Mesenchymal stem cell (in vitro differentiated cells and primary cell): ENCODE data around the gene GABRG3.
A peak's percentile ranks its signal among the peaks of the same experiment; 100 is the strongest.

ENCODE experiments used
- DNase-seq: peaks from one replicate; pipeline ENCODE4 v3.0.0-alpha.2; 2013
- H2AFZ ChIP-seq: one replicate; pipeline ENCODE4 v1.6.1; 2013; ENCODE audit warnings: low read depth, mild to moderate bottlenecking, control low read depth, inconsistent platforms, low read length, moderate library complexity
- H2AK5ac ChIP-seq: 2 replicates; pipeline ENCODE4 v1.6.1; 2013; ENCODE audit warnings: low read length, moderate library complexity, mild to moderate bottlenecking, inconsistent platforms; ENCODE audit not compliant: severe bottlenecking
- H2BK120ac ChIP-seq: one replicate; pipeline ENCODE4 v1.6.1; 2013; ENCODE audit warnings: low read depth, mild to moderate bottlenecking, inconsistent platforms, low read length, moderate library complexity
- H2BK12ac ChIP-seq, 2 experiments: one replicate each; pipeline ENCODE4 v1.6.1; 2013; ENCODE audit warnings: inconsistent platforms in 2 of 2, low read length in 2 of 2, mild to moderate bottlenecking in 2 of 2, moderate library complexity in 2 of 2, control low read depth in 1 of 2
- H2BK15ac ChIP-seq: one replicate; pipeline ENCODE4 v1.6.1; 2013; ENCODE audit warnings: mild to moderate bottlenecking, low read depth, inconsistent platforms; ENCODE audit not compliant: poor library complexity, severe bottlenecking
- H2BK5ac ChIP-seq: 2 replicates; pipeline ENCODE4 v1.6.1; 2013; ENCODE audit warnings: low read depth, mild to moderate bottlenecking, low read length, control low read depth, inconsistent platforms; ENCODE audit not compliant: poor library complexity, severe bottlenecking
- H3K14ac ChIP-seq, 2 experiments: one replicate each; pipeline ENCODE4 v1.6.1; 2013; ENCODE audit warnings: inconsistent platforms in 2 of 2, low read length in 2 of 2, control low read depth in 1 of 2, mild to moderate bottlenecking in 1 of 2, moderate library complexity in 1 of 2
- H3K18ac ChIP-seq, 2 experiments: one replicate each; pipeline ENCODE4 v1.6.1; 2013; ENCODE audit warnings: inconsistent platforms in 2 of 2, low read length in 2 of 2, control low read depth in 1 of 2, low read depth in 1 of 2, mild to moderate bottlenecking in 1 of 2
- H3K23ac ChIP-seq, 2 experiments: one replicate each; pipeline ENCODE4 v1.6.1; 2013; ENCODE audit warnings: inconsistent platforms in 2 of 2, low read length in 2 of 2, mild to moderate bottlenecking in 2 of 2, moderate library complexity in 2 of 2, control low read depth in 1 of 2
- H3K27ac ChIP-seq: 2 replicates; pipeline ENCODE4 v1.5.1; 2013; ENCODE audit warnings: mild to moderate bottlenecking, moderate library complexity, low read length, control low read depth, inconsistent platforms; ENCODE audit not compliant: poor library complexity, severe bottlenecking
- H3K27me3 ChIP-seq, 2 experiments: 2 replicates each; pipeline versions ENCODE4 v1.6.1 to v1.7.0; 2013; ENCODE audit warnings: low read length in 2 of 2, mild to moderate bottlenecking in 2 of 2, moderate library complexity in 2 of 2, control low read depth in 1 of 2, inconsistent platforms in 1 of 2; ENCODE audit not compliant: control insufficient read depth in 1 of 2, insufficient read depth in 1 of 2
- H3K36me3 ChIP-seq, 2 experiments: 2 replicates each; pipeline versions ENCODE4 v1.6.1 to v1.7.0; 2013; ENCODE audit warnings: low read length in 2 of 2, control low read depth in 1 of 2, inconsistent platforms in 1 of 2, low read depth in 1 of 2, mild to moderate bottlenecking in 1 of 2; ENCODE audit not compliant: insufficient read depth in 2 of 2, control insufficient read depth in 1 of 2
- H3K4ac ChIP-seq, 2 experiments: one replicate each; pipeline ENCODE4 v1.6.1; 2013; ENCODE audit warnings: inconsistent platforms in 2 of 2, low read length in 2 of 2, mild to moderate bottlenecking in 2 of 2, moderate library complexity in 2 of 2, control low read depth in 1 of 2, low read depth in 1 of 2
- H3K4me1 ChIP-seq: 2 replicates; pipeline ENCODE4 v1.6.1; 2013; ENCODE audit warnings: low read depth, low read length, control low read depth; ENCODE audit not compliant: control insufficient read depth, insufficient read depth
- H3K4me2 ChIP-seq: 2 replicates; pipeline ENCODE4 v1.6.1; 2013; ENCODE audit warnings: low read length, mild to moderate bottlenecking, inconsistent platforms; ENCODE audit not compliant: poor library complexity, severe bottlenecking
- H3K4me3 ChIP-seq, 2 experiments: 2 replicates each; pipeline versions ENCODE4 v1.5.1 to v1.7.0; 2013; ENCODE audit warnings: low read length in 2 of 2, mild to moderate bottlenecking in 2 of 2, control low read depth in 1 of 2, low read depth in 1 of 2; ENCODE audit not compliant: insufficient read depth in 1 of 2
- H3K79me1 ChIP-seq: replicated peaks from 2 replicates; pipeline ENCODE4 v1.6.1; 2013; ENCODE audit warnings: mild to moderate bottlenecking, control low read depth, low read length, inconsistent platforms; ENCODE audit not compliant: poor library complexity, severe bottlenecking
- H3K9ac ChIP-seq: 2 replicates; pipeline ENCODE4 v1.7.0; 2013; ENCODE audit warnings: mild to moderate bottlenecking, low read length, moderate library complexity
- H3K9me3 ChIP-seq: 2 replicates; pipeline ENCODE4 v1.7.0; 2013; ENCODE audit warnings: mild to moderate bottlenecking, low read length; ENCODE audit not compliant: control insufficient read depth
- H4K8ac ChIP-seq: one replicate; pipeline ENCODE4 v1.6.1; 2013; ENCODE audit warnings: inconsistent platforms, mild to moderate bottlenecking, low read length, moderate library complexity
- H4K91ac ChIP-seq: one replicate; pipeline ENCODE4 v1.6.1; 2013; ENCODE audit warnings: mild to moderate bottlenecking, low read length, inconsistent platforms
- WGBS: methylation state at CpG from one replicate; pipeline ENCODE4 v1.1.7; 2013; ENCODE audit warnings: mixed read lengths; 5-methylcytosine and 5-hydroxymethylcytosine counted together

GABRG3 gene

DNA sequence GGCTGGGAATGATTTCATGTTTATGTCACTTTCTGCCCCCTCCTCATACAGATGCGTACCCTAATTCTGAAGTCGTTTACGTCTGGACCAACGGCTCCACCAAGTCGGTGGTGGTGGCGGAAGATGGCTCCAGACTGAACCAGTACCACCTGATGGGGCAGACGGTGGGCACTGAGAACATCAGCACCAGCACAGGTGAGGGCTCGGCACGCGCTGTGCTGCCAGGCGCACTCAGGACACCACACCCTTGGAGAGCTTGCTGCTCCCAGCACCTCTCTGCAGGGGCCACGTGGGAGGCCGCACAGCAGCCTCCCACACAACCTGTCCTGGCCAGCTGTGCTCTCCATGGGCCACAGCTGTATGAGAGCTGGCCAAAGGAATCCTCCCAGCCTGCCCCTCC lies 33.8 kb upstream of the GABRG3 start:
- H4K8ac ChIP-seq = no peak overlapping the region

DNA sequence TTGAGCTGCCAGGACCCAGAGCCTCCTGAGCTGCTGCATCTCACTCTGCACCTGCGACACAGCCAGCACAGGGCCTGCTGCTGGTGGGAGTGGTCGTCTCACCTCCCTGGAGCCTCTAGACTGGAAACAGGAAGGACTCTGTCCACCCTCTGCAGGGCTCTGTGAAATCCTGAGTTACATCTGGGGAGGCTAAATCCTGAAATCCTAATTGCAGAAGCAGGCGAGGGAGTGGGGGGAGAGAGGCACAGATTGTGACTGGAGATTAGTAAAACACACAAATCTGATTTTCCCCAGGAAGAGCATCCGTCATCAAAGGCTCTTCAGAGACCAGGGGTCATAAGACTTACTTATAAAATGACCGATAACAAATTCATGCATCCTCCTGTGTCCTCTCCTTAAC lies 31.6 kb upstream of the GABRG3 start:
- Histone ChIP-seq H3K27me3 (no peaks in the 10 kb centered on the region), H3K14ac (no peak overlapping the region), H3K9ac (no peak overlapping the region), H2BK15ac (no peak overlapping the region), H3K9me3 (no peaks in the 10 kb centered on the region), H3K23ac (no peak overlapping the region), H3K4ac (no peak overlapping the region), H2AFZ (no peak overlapping the region), H2AK5ac (no peak overlapping the region), H2BK120ac (no peak overlapping the region), H4K91ac (no peak overlapping the region), H3K4me3 (no peak overlapping the region), H3K79me1 (no peaks in the 10 kb centered on the region), H2BK12ac (no peak overlapping the region), H4K8ac (no peak overlapping the region), H3K4me2 (no peak overlapping the region), H3K36me3 (no peaks in the 10 kb centered on the region), H3K4me1 (no peaks in the 10 kb centered on the region), H3K27ac (no peak overlapping the region), H2BK5ac (no peak overlapping the region), H3K18ac (no peak overlapping the region)
- 59% methylated on average over 5 of the region's 5 CpGs for WGBS
- DNase-seq = no peak

More for the DNA sequence above, 33.8 kb upstream of the GABRG3 start:
- 86% methylated on average over 13 of the region's 13 CpGs for WGBS
- Histone ChIP-seq H2AK5ac (no peak overlapping the region), H3K9ac (no peak overlapping the region), H2BK120ac (no peak overlapping the region), H3K4me3 (no peak overlapping the region), H3K4me1 (no peaks in the 10 kb centered on the region), H3K23ac (no peak overlapping the region), H3K27ac (no peak overlapping the region), H4K91ac (no peak overlapping the region), H2BK12ac (no peak overlapping the region), H3K36me3 (no peaks in the 10 kb centered on the region), H3K14ac (no peak overlapping the region), H3K18ac (no peak overlapping the region), H3K27me3 (no peaks in the 10 kb centered on the region), H2BK15ac (no peak overlapping the region), H2BK5ac (no peak overlapping the region), H3K4me2 (no peak overlapping the region), H2AFZ (no peak overlapping the region), H3K4ac (no peak overlapping the region), H3K79me1 (no peaks in the 10 kb centered on the region), H3K9me3 (no peaks in the 10 kb centered on the region)
- no peak for DNase-seq

- Histone ChIP-seq H3K4ac (no peak overlapping the region), H2BK5ac (no peak overlapping the region), H2BK120ac (no peak overlapping the region), H3K4me1 (no peaks in the 10 kb centered on the region), H3K9me3 (no peaks in the 10 kb centered on the region), H2BK12ac (no peak overlapping the region), H3K4me2 (no peak overlapping the region), H2AFZ (no peak overlapping the region), H3K14ac (no peak overlapping the region), H3K36me3 (no peaks in the 10 kb centered on the region), H4K91ac (no peak overlapping the region), H2AK5ac (no peak overlapping the region), H3K23ac (no peak overlapping the region), H3K4me3 (no peak overlapping the region), H3K9ac (no peak overlapping the region), H3K27me3 (no peaks in the 10 kb centered on the region), H3K27ac (no peak overlapping the region), H2BK15ac (no peak overlapping the region), H3K79me1 (no peaks in the 10 kb centered on the region), H4K8ac (no peak overlapping the region), H3K18ac (no peak overlapping the region)
- 79% methylated on average over 5 of the region's 5 CpGs for whole genome bisulfite sequencing
- DNase-seq = no peak
These were observed 29.5 kb upstream of the GABRG3 start for GRCh38 chr15:26941489-26941888.

DNA sequence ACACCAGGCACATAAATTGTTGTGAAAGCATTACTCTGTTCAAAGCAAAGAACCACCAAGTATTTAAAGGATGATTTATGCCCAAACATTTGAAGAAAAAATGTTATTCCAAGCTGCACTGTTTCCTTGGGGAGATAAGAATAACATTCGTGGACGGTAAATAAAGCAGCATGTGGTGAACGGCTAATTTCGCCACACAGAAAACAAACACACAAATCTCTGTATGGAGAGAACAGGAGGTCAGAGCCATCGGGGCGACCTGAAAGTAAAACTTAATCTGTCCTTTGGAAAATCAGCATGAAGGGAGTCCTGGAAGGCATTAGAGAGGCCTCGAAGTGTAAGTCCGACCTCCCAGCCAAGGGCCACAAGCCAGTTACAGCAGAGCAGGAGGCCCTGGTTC lies 27.1 kb upstream of the GABRG3 start:
- Histone ChIP-seq H3K36me3 (no peaks in the 10 kb centered on the region), H3K4me2 (no peak overlapping the region), H3K18ac (no peak overlapping the region), H3K4me1 (no peaks in the 10 kb centered on the region), H3K4me3 (no peak overlapping the region), H2BK12ac (no peak overlapping the region), H3K4ac (no peak overlapping the region), H3K9ac (no peak overlapping the region), H2BK120ac (no peak overlapping the region), H2AK5ac (no peak overlapping the region), H3K27me3 (no peaks in the 10 kb centered on the region), H3K23ac (peak overlapping the region in 1 of 2 experiments; percentile 37), H4K8ac (no peak overlapping the region), H3K27ac (no peak overlapping the region), H2BK5ac (no peak overlapping the region), H2AFZ (no peak overlapping the region), H3K79me1 (no peaks in the 10 kb centered on the region), H3K9me3 (no peaks in the 10 kb centered on the region), H4K91ac (no peak overlapping the region), H3K14ac (no peak overlapping the region), H2BK15ac (no peak overlapping the region)
- WGBS = 54% methylated on average over 6 of the region's 8 CpGs
- DNase-seq = no peak
